Astrocyte (in vitro differentiated cells and primary cell): ENCODE measurements around the gene SUGT1. TPM values are rescaled to one million over a fixed set of nuclear protein-coding genes. Genes with fewer than 3 reads are reported as not detected.

Experiments used
- DNase-seq: peaks from one replicate; pipeline ENCODE4 v3.0.0-alpha.2; 2010; ENCODE audit warnings: low read depth
- FAIRE-seq: peaks from 2 replicates; lab custom pipeline; 2011; peaks lifted over from hg19 to GRCh38; lab: Jason Lieb, UNC
- H2AFZ ChIP-seq: 2 replicates; pipeline ENCODE4 v1.6.0; 2012; ENCODE audit warnings: low read depth, low read length, inconsistent platforms
- H3K27ac ChIP-seq: 2 replicates; pipeline ENCODE4 v1.5.1; 2011; ENCODE audit warnings: low read depth, low read length, inconsistent platforms
- H3K27me3 ChIP-seq: 2 replicates; pipeline ENCODE4 v1.6.0; 2011; ENCODE audit warnings: low read length, inconsistent platforms; ENCODE audit not compliant: insufficient read depth
- H3K36me3 ChIP-seq: 2 replicates; pipeline ENCODE4 v1.5.1; 2011; ENCODE audit warnings: low read length, inconsistent platforms; ENCODE audit not compliant: insufficient read depth
- H3K4me1 ChIP-seq: 2 replicates; pipeline ENCODE4 v1.5.1; 2011; ENCODE audit warnings: low read length, inconsistent platforms; ENCODE audit not compliant: insufficient read depth
- H3K4me2 ChIP-seq: 2 replicates; pipeline ENCODE4 v1.6.0; 2012; ENCODE audit warnings: low read length, inconsistent platforms
- H3K4me3 ChIP-seq: 2 replicates; pipeline ENCODE4 v1.5.1; 2011; ENCODE audit warnings: low read depth, mild to moderate bottlenecking, low read length, inconsistent platforms; ENCODE audit not compliant: insufficient read depth
- H3K79me2 ChIP-seq: 2 replicates; pipeline ENCODE4 v1.6.0; 2012; ENCODE audit warnings: mild to moderate bottlenecking, low read length, inconsistent platforms; ENCODE audit not compliant: insufficient read depth
- H3K9ac ChIP-seq: 2 replicates; pipeline ENCODE4 v1.6.0; 2012; ENCODE audit warnings: mild to moderate bottlenecking, low read length, inconsistent platforms
- H3K9me3 ChIP-seq: 2 replicates; pipeline ENCODE4 v1.5.1; 2012; ENCODE audit warnings: low read depth, mild to moderate bottlenecking, low read length, inconsistent platforms; ENCODE audit not compliant: insufficient read depth
- H4K20me1 ChIP-seq: 2 replicates; pipeline ENCODE4 v1.6.0; 2012; ENCODE audit warnings: low read length, inconsistent platforms; ENCODE audit not compliant: insufficient read depth
- H3K27ac Mint-ChIP-seq: one replicate; pipeline ENCODE4 v1.8.0; 2021; ENCODE audit warnings: mild to moderate bottlenecking, mixed read lengths; ENCODE audit not compliant: unreplicated experiment
- H3K27me3 Mint-ChIP-seq: one replicate; pipeline ENCODE4 v1.8.0; 2021; ENCODE audit warnings: low read depth, mixed read lengths; ENCODE audit not compliant: unreplicated experiment
- H3K36me3 Mint-ChIP-seq: one replicate; pipeline ENCODE4 v1.8.0; 2021; ENCODE audit warnings: low read depth, mixed read lengths; ENCODE audit not compliant: unreplicated experiment
- H3K4me1 Mint-ChIP-seq: one replicate; pipeline ENCODE4 v1.8.0; 2021; ENCODE audit warnings: low read depth, mixed read lengths; ENCODE audit not compliant: unreplicated experiment
- H3K4me3 Mint-ChIP-seq: one replicate; pipeline ENCODE4 v1.8.0; 2021; ENCODE audit warnings: mild to moderate bottlenecking, moderate library complexity, mixed read lengths; ENCODE audit not compliant: unreplicated experiment
- H3K9me3 Mint-ChIP-seq: one replicate; pipeline ENCODE4 v1.8.0; 2021; ENCODE audit warnings: mild to moderate bottlenecking, mixed read lengths; ENCODE audit not compliant: unreplicated experiment
- CTCF ChIP-seq: IDR thresholded peaks from 2 replicates; pipeline ENCODE4 v1.5.1; 2011; ENCODE audit warnings: low read depth, mild to moderate bottlenecking, inconsistent platforms, low read length, moderate library complexity; ENCODE audit not compliant: insufficient read depth
- EZH2 ChIP-seq: IDR thresholded peaks from 2 replicates; pipeline ENCODE4 v1.6.1; 2012; ENCODE audit warnings: mild to moderate bottlenecking, low read length, inconsistent platforms; ENCODE audit not compliant: insufficient read depth
- total RNA-seq: library from RNA; stranded (reverse); gene quantifications from 2 replicates; pipeline ENCODE4 v1.2.1, GENCODE V29; 2021

The SUGT1 gene
- total RNA-seq, 1 donor from 2014 or later, result 87.3 TPM

- H4K20me1 ChIP-seq, result no peaks in the 10 kb centered on the region
- Mint-ChIP-seq H3K27ac (no peak overlapping the region), H3K36me3 (no peaks in the 10 kb centered on the region), H3K4me1 (no peaks in the 10 kb centered on the region), H3K9me3 (peaks cover 14% of the 10 kb centered on the region), H3K4me3 (no peak overlapping the region), H3K27me3 (no peaks in the 10 kb centered on the region)
- no peaks in the 10 kb centered on the region for H3K36me3 ChIP-seq
- H2AFZ ChIP-seq, result no peak overlapping the region
- no peaks in the 10 kb centered on the region for H3K9me3 ChIP-seq
- H3K4me1 ChIP-seq, result no peaks in the 10 kb centered on the region
- H3K4me3 ChIP-seq, result no peak overlapping the region
- no peak overlapping the region for H3K9ac ChIP-seq
- H3K27me3 ChIP-seq, result no peaks in the 10 kb centered on the region
- TF ChIP-seq EZH2 (no peak), CTCF (no peak)
- H3K79me2 ChIP-seq, result no peaks in the 10 kb centered on the region
- no peak overlapping the region for H3K4me2 ChIP-seq
- DNase-seq, result no peak
- FAIRE-seq, result no peak
- H3K27ac ChIP-seq, result no peak overlapping the region
Observed at GRCh38 chr13:52723181-52723580, 70.5 kb downstream of the SUGT1 start.

GRCh38 chr13:52725302-52725701, 72.7 kb downstream of the SUGT1 start:
- peaks cover 3% of the 10 kb centered on the region for H3K4me1 Mint-ChIP-seq
- H3K36me3 Mint-ChIP-seq, result no peaks in the 10 kb centered on the region
- Histone ChIP-seq H3K36me3 (no peaks in the 10 kb centered on the region), H3K27me3 (no peaks in the 10 kb centered on the region), H2AFZ (no peak overlapping the region), H3K9ac (no peak overlapping the region), H3K27ac (no peak overlapping the region), H3K9me3 (no peaks in the 10 kb centered on the region), H3K4me1 (no peaks in the 10 kb centered on the region), H3K79me2 (no peaks in the 10 kb centered on the region), H4K20me1 (no peaks in the 10 kb centered on the region), H3K4me2 (no peak overlapping the region), H3K4me3 (no peak overlapping the region)
- FAIRE-seq (no peak), DNase-seq (no peak)
- no peaks in the 10 kb centered on the region for H3K27me3 Mint-ChIP-seq
- H3K27ac Mint-ChIP-seq, result no peak overlapping the region
- H3K9me3 Mint-ChIP-seq, result no peaks in the 10 kb centered on the region
- no peak overlapping the region for H3K4me3 Mint-ChIP-seq
- TF ChIP-seq EZH2, result no peak
- TF ChIP-seq CTCF, result no peak

- H3K36me3 ChIP-seq, result no peaks in the 10 kb centered on the region
- H3K4me3 ChIP-seq, result no peak overlapping the region
- TF ChIP-seq EZH2 (no peak), CTCF (no peak)
- peaks cover 3% of the 10 kb centered on the region for H3K4me1 Mint-ChIP-seq
- no peaks in the 10 kb centered on the region for H3K4me1 ChIP-seq
- H3K9ac ChIP-seq, result no peak overlapping the region
- no peak overlapping the region for H3K4me3 Mint-ChIP-seq
- no peaks in the 10 kb centered on the region for H3K27me3 ChIP-seq
- no peaks in the 10 kb centered on the region for H3K9me3 Mint-ChIP-seq
- DNase-seq (no peak), FAIRE-seq (no peak)
- no peaks in the 10 kb centered on the region for H3K36me3 Mint-ChIP-seq
- H3K27me3 Mint-ChIP-seq, result no peaks in the 10 kb centered on the region
- H2AFZ ChIP-seq, result no peak overlapping the region
- no peak overlapping the region for H3K27ac Mint-ChIP-seq
- H3K4me2 ChIP-seq, result no peak overlapping the region
- no peak overlapping the region for H3K27ac ChIP-seq
- no peaks in the 10 kb centered on the region for H3K79me2 ChIP-seq
- no peaks in the 10 kb centered on the region for H3K9me3 ChIP-seq
- no peaks in the 10 kb centered on the region for H4K20me1 ChIP-seq
Observed at GRCh38 chr13:52726258-52726657, 73.6 kb downstream of the SUGT1 start.
